B cell (primary cell): ENCODE data around the gene LHX2. TPM values are rescaled to one million over a fixed set of nuclear protein-coding genes. Genes with fewer than 3 reads are reported as not detected.

Source experiments
- ATAC-seq: fragments of 200-7000 bp; cut with Tn5 transposase; one replicate; pipeline ENCODE4 v1.10.0; 2021; ENCODE audit warnings: low read depth, mild to moderate bottlenecking, moderate number of reproducible peaks, moderate library complexity
- CTCF ChIA-PET: fragments of 350-600 bp; sonication (Branson Sonifier 250); formaldehyde crosslinking; loops from one replicate; lab custom pipeline; 2021; ENCODE audit warnings: antibody characterized with exemption, inconsistent platforms; lab: Charles Lee
- POLR2A ChIA-PET: fragments of 350-600 bp; sonication (Branson Sonifier 250); formaldehyde crosslinking; loops from one replicate; lab custom pipeline; 2021; ENCODE audit warnings: antibody characterized with exemption; lab: Charles Lee
- DNase-seq: peaks from one replicate; pipeline ENCODE4 v3.0.0; 2013
- H2AFZ ChIP-seq: 2 replicates; pipeline ENCODE4 v1.6.1; 2012; ENCODE audit warnings: mild to moderate bottlenecking, low read depth, low read length; ENCODE audit not compliant: insufficient read depth, poor library complexity, severe bottlenecking
- H3K27ac ChIP-seq, 2 donors: 1 replicate in 1 of 2; 2 replicates in 1 of 2; pipeline ENCODE4 v1.5.1; 2012 to 2013; ENCODE audit warnings: low read length in 2 of 2, mild to moderate bottlenecking in 2 of 2, moderate library complexity in 1 of 2
- H3K27me3 ChIP-seq, 4 experiments: fragments of 200-600 bp in 1 of 4; sonication (generic) in 1 of 4; replicated peaks in 1 of 4; 1 replicate in 2 of 4; 2 replicates in 2 of 4; pipeline versions ENCODE4 v1.6.1 to v1.7.0; 2013 to 2016; ENCODE audit warnings: low read length in 3 of 4, mild to moderate bottlenecking in 2 of 4, mixed read lengths in 1 of 4, moderate library complexity in 1 of 4; ENCODE audit not compliant: insufficient read depth in 4 of 4, control insufficient read depth in 3 of 4; ENCODE audit errors: control extremely low read depth in 1 of 4
- H3K36me3 ChIP-seq, 2 experiments: replicated peaks in 1 of 2; 1 replicate in 1 of 2; 2 replicates in 1 of 2; pipeline versions ENCODE4 v1.6.1 to v1.7.1; 2013; ENCODE audit warnings: low read length in 1 of 2; ENCODE audit not compliant: insufficient read depth in 2 of 2, control insufficient read depth in 1 of 2; ENCODE audit errors: control extremely low read depth in 1 of 2, extremely low read depth in 1 of 2
- H3K4me1 ChIP-seq, 2 donors: fragments of 200-600 bp in 1 of 2; sonication (generic) in 1 of 2; 1 replicate in 1 of 2; 2 replicates in 1 of 2; pipeline versions ENCODE4 v1.5.1 to v1.6.1; 2013 to 2017; ENCODE audit warnings: low read length in 2 of 2; ENCODE audit not compliant: control insufficient read depth in 2 of 2, insufficient read depth in 2 of 2
- H3K4me2 ChIP-seq: replicated peaks from 2 replicates; pipeline ENCODE3; 2012; ENCODE audit warnings: mild to moderate bottlenecking, low read depth, low read length; ENCODE audit not compliant: poor library complexity, severe bottlenecking
- H3K4me3 ChIP-seq, 5 experiments: fragments of 200-600 bp in 1 of 5; sonication (generic) in 1 of 5; 1 replicate in 3 of 5; 2 replicates in 2 of 5; pipeline versions ENCODE4 v1.5.1 to v1.7.0; 2011 to 2016; ENCODE audit warnings: low read length in 4 of 5, mild to moderate bottlenecking in 4 of 5, low read depth in 2 of 5, control low read depth in 1 of 5, moderate library complexity in 1 of 5; ENCODE audit not compliant: insufficient read depth in 1 of 5; ENCODE audit errors: control extremely low read depth in 1 of 5, extremely low read depth in 1 of 5
- H3K79me2 ChIP-seq: fragments of 200-600 bp; sonication (generic); one replicate; pipeline ENCODE4 v1.6.0; 2016; ENCODE audit warnings: low read length; ENCODE audit not compliant: control insufficient read depth, insufficient read depth
- H3K9ac ChIP-seq: fragments of 200-600 bp; sonication (generic); 2 replicates; pipeline ENCODE4 v1.6.1; 2017; ENCODE audit warnings: mild to moderate bottlenecking, low read length, moderate library complexity
- H3K9me3 ChIP-seq, 3 donors: one replicate each; pipeline versions ENCODE4 v1.6.1 to v1.7.1; 2013; ENCODE audit warnings: low read length in 2 of 3; ENCODE audit not compliant: control insufficient read depth in 2 of 3, insufficient read depth in 1 of 3; ENCODE audit errors: control extremely low read depth in 1 of 3
- H4K20me1 ChIP-seq: 2 replicates; pipeline ENCODE4 v1.6.0; 2012; ENCODE audit warnings: mild to moderate bottlenecking, low read length; ENCODE audit not compliant: insufficient read depth, control insufficient read depth, poor library complexity, severe bottlenecking
- H3K27ac Mint-ChIP-seq: one replicate; pipeline ENCODE4 v1.8.0; 2021; ENCODE audit warnings: mixed read lengths
- H3K27me3 Mint-ChIP-seq: one replicate; pipeline ENCODE4 v1.8.0; 2021; ENCODE audit warnings: mixed read lengths
- H3K4me1 Mint-ChIP-seq: one replicate; pipeline ENCODE4 v1.8.0; 2021; ENCODE audit warnings: mixed read lengths
- H3K4me3 Mint-ChIP-seq: one replicate; pipeline ENCODE4 v1.8.0; 2021; ENCODE audit warnings: mixed read lengths
- H3K9me3 Mint-ChIP-seq: one replicate; pipeline ENCODE4 v1.8.0; 2022; ENCODE audit warnings: mixed read lengths; ENCODE audit not compliant: insufficient read depth
- EZH2 ChIP-seq: IDR thresholded peaks from 2 replicates; pipeline ENCODE4 v1.6.1; 2012; ENCODE audit warnings: borderline replicate concordance, low read depth, mild to moderate bottlenecking, moderate library complexity, low read length; ENCODE audit not compliant: insufficient read depth, poor library complexity, severe bottlenecking
- WGBS: methylation state at CpG from one replicate; pipeline ENCODE4 v1.1.5; 2013; ENCODE audit warnings: missing lambda C conversion rate; ENCODE audit not compliant: insufficient coverage; 5-methylcytosine and 5-hydroxymethylcytosine counted together
- intact Hi-C: fragments of 100-400 bp; cut with micrococcal nuclease; formaldehyde crosslinking; loops from one replicate; pipeline ENCODE4 v1.10.0; 2022
- polyA plus RNA-seq: library from polyadenylated mRNA; depleted of rRNA; stranded (reverse); fragments of >200 nt; gene quantifications from 2 replicates; pipeline ENCODE4 v1.2.3, GENCODE V29; 2012
- total RNA-seq, 2 donors: library from RNA; stranded (reverse); fragments of 120-200 nt in 1 of 2; gene quantifications; 1 replicate in 1 of 2; 2 replicates in 1 of 2; pipeline versions ENCODE4 v1.2.3 to v1.2.4, GENCODE V29; 2013 to 2022
- TF ChIP-seq, protein P1 (sequence below): fragments of 200-600 bp; IDR thresholded peaks from one replicate; pipeline ENCODE4 v1.8.0; 2022; ENCODE audit warnings: antibody characterized with exemption, mild to moderate bottlenecking

Gene LHX2
- total and polyA plus RNA-seq, 2 donors (not counting 1 experiment from before 2014, with no cell fraction given), result 0.66 TPM; not detected in 1

DNA sequence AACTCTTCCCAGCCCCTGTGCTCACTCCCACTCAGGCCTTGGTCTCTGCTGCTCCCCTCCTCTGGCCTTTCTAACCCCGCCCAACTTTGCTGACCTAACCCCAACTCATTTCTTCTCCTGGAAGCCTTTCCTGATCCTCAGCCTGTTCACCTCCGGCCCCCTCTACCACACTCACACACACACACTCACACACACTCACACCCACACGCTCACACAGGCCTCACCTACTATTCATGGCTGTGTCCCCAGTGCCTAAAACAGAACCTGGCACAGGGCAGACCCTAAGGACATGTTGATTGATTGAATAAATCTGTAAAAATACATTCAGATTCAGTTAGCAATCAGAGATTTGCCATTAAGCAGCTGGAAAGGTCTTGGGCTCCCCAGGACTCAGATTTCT is 28.5 kb upstream of the LHX2 start:
- Histone ChIP-seq H3K27me3 (peaks cover 0 to 16% (median 4%) of the 10 kb centered on the region in 4 experiments), H3K9me3 (peaks cover 0 to 11% (median 10%) of the 10 kb centered on the region in 3 donors), H3K4me3 (no peak overlapping the region), H3K9ac (no peak overlapping the region), H2AFZ (no peak overlapping the region), H3K27ac (no peak overlapping the region), H3K36me3 (no peaks in the 10 kb centered on the region), H3K4me1 (no peaks in the 10 kb centered on the region), H4K20me1 (no peaks in the 10 kb centered on the region), H3K4me2 (no peak overlapping the region), H3K79me2 (no peaks in the 10 kb centered on the region)
- H3K27ac Mint-ChIP-seq, result no peak overlapping the region
- no peak overlapping the region for H3K4me3 Mint-ChIP-seq
- no peaks in the 10 kb centered on the region for H3K4me1 Mint-ChIP-seq
- ChIA-PET CTCF (no interaction called here), POLR2A (no interaction called here)
- DNase-seq (no peak), ATAC-seq (no peak)
- peaks cover 27% of the 10 kb centered on the region for H3K27me3 Mint-ChIP-seq
- intact Hi-C loops, result no loop called here
- WGBS, result 88% methylated on average over 2 of the region's 3 CpGs
- H3K9me3 Mint-ChIP-seq, result peaks cover 5% of the 10 kb centered on the region
- TF ChIP-seq, protein P1, sequence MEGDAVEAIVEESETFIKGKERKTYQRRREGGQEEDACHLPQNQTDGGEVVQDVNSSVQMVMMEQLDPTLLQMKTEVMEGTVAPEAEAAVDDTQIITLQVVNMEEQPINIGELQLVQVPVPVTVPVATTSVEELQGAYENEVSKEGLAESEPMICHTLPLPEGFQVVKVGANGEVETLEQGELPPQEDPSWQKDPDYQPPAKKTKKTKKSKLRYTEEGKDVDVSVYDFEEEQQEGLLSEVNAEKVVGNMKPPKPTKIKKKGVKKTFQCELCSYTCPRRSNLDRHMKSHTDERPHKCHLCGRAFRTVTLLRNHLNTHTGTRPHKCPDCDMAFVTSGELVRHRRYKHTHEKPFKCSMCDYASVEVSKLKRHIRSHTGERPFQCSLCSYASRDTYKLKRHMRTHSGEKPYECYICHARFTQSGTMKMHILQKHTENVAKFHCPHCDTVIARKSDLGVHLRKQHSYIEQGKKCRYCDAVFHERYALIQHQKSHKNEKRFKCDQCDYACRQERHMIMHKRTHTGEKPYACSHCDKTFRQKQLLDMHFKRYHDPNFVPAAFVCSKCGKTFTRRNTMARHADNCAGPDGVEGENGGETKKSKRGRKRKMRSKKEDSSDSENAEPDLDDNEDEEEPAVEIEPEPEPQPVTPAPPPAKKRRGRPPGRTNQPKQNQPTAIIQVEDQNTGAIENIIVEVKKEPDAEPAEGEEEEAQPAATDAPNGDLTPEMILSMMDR, result no peak
- TF ChIP-seq EZH2, result no peak

DNA sequence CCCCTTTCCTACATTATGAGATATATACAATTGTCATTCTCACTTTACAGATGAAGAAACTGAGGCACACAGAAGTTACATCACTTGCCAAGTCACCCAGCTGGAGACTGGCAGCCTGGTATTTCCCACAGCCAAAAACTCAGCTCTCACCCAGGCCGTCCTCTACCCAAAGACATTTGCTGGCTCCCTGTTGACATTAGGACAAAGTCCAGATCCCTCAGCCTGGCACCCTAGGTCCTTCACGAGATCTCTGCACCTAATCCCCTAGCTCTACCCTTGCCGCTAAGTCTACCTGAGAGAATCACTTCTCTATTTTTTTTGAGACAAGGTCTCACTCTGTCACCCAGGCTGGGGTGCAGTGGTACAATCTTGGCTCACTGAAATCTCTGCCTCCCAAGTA is 26.8 kb upstream of the LHX2 start:
- DNase-seq, result no peak
- H2AFZ ChIP-seq, result no peak overlapping the region
- H3K4me2 ChIP-seq, result no peak overlapping the region
- no peaks in the 10 kb centered on the region for H4K20me1 ChIP-seq
- Mint-ChIP-seq H3K4me1 (no peaks in the 10 kb centered on the region), H3K4me3 (no peak overlapping the region), H3K27me3 (peaks cover 34% of the 10 kb centered on the region), H3K9me3 (no peaks in the 10 kb centered on the region), H3K27ac (no peak overlapping the region)
- no peaks in the 10 kb centered on the region for H3K36me3 ChIP-seq
- POLR2A ChIA-PET, result no interaction called here
- no peak overlapping the region for H3K27ac ChIP-seq
- H3K9ac ChIP-seq, result no peak overlapping the region
- no peaks in the 10 kb centered on the region for H3K79me2 ChIP-seq
- TF ChIP-seq, protein P1, result no peak
- TF ChIP-seq EZH2, result no peak
- 75% methylated on average over 3 of the region's 3 CpGs for WGBS
- peaks cover 0 to 4% (median 2%) of the 10 kb centered on the region in 3 donors for H3K9me3 ChIP-seq
- CTCF ChIA-PET, result no interaction called here
- intact Hi-C loops, result no loop called here
- peaks cover 0 to 21% (median 4%) of the 10 kb centered on the region in 4 experiments for H3K27me3 ChIP-seq
- H3K4me3 ChIP-seq, result no peak overlapping the region
- ATAC-seq, result no peak
- H3K4me1 ChIP-seq, result no peaks in the 10 kb centered on the region
